ENCODE results near the gene PLA2G6.
A peak's percentile ranks its signal among the peaks of the same experiment; 100 is the strongest.

Gene PLA2G6

GRCh38 chr22:38214302-38215056, 32.8 kb upstream of the PLA2G6 start:
- peak in 1 of 2 experiments; percentile 66 for DNase-seq

DNA sequence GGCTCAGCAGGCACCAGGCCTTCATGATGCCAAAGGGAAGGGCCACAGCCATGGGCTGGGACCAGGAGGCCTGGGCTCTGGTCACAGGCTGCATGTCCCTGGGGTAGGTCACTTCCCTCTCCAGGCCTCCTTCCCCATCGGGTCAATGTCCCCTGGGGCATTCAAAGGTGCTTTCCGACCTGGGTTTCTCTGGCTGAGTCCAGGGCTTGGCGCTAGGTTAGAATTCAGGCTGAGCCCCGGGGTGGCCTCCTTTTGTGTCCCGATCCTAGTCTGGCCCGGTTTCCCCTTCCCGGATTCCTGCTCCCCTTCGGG, 32.3 kb upstream of the PLA2G6 start:
- no peak for DNase-seq

- no peak for DNase-seq
These were observed 31.8 kb upstream of the PLA2G6 start for GRCh38 chr22:38213319-38213989.

- DNase-seq: no peak
These were observed 30.8 kb upstream of the PLA2G6 start for GRCh38 chr22:38212442-38212841.

DNA sequence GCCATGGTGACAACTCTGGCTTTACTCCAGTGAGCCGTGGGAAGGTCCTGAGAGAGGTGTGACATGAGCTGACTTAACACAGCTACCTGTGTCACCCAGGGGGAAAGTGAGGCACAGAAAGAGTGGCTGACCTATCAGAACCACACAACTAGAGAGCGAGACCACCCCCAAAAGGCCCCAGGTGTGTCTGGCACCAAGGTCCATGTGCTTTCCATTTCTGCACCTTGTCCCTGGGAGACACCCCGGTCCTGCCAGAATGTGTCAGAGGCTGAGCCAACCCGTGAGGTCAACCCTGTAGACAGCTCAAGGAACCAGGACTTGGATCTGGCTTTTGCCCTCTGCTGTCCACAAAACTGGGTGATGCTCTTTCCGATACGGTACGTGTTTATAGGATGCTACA, 29.9 kb upstream of the PLA2G6 start:
- no peak for DNase-seq

- no peak for DNase-seq
These were observed 26.9 kb upstream of the PLA2G6 start for GRCh38 chr22:38208551-38208968.

DNA sequence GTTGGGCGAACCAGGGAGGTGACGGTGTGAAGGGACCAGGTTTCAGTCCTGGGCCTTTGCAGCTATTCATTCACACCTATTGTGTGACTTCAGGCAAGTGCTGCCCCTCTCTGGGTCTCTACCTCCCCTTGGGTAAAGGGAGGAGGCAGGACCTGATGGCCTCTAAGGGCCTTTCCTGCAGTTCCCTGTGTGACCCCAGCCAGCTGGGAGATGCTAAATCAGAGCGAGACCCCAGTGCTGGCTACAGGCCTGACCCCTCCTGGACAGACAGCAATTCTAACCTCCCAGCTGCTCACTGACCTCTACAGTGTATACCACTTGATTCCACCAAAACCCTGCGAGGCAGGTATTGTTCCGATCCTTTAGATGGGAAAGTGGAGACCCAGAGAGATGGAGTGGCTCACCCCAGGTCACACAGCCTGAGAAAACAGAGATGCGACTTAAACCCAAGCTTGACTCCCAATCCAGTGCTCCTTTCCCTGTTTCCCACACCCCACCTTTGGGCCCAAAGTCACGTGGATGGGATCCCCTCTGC, 26.3 kb upstream of the PLA2G6 start:
- DNase-seq: no peak

DNA sequence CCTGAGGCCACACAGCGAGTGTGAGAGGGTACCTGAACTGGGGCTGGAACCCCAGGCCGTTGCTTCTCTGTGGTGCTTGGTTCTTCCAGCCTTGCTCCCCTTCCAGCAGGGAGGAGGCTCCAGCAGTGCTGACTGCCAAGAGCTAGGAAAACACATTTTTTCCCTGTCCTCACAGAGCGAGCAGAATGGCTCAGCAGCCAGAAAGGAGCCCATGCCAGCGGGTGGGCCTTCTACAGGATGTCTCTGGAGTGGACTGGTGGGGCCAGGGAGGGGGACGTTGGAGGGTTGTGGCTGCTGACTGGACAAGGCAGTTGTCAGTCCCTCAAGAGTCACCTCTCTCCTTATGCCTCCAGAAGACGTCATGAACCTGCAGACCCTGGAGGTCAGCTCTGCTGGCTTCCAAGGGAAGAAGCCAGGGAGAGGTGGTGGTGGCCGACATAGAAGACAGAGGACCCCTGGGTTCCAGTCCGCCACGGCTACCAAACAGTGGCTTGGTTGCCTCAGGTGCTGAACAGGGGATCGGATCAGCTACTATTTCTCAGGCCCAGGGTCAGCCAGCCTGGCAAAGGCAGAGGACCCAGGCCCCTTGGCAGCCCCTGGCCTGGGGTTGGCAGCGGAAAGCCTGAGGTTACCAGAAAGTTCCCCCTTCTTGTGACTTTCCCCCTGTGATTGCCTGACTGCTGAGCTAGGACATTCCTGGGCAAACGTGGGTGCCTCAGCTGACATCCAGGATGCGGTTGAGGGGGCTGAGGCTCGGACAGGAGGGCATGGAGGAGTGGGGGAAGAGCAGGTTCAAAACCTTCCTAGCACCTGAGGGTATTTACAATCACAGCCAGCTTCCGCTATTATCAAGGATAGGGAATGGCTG, 23.9 kb upstream of the PLA2G6 start:
- no peak for DNase-seq

DNA sequence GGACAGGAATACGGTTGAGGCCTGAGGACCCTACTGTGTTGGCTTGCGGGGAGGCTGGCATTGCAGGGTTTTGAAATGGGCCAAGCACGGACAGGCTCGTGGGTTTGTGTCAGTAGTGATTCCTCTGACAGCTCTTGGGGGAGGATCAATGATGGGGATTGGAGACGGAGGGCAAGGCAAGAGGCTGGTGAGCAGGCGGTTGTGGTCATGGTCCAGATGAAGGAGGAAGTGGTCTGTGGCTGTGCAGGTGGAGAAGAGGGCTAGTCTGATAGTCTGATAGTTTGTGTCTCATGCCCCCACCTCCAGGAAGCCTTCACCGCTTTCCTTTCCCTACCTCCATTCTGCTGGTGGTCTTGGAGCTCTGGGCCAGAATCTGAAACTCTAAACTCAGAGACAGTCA, 23.2 kb upstream of the PLA2G6 start:
- no peak for DNase-seq

GRCh38 chr22:38203855-38204514, 22.4 kb upstream of the PLA2G6 start:
- no peak for DNase-seq

DNA sequence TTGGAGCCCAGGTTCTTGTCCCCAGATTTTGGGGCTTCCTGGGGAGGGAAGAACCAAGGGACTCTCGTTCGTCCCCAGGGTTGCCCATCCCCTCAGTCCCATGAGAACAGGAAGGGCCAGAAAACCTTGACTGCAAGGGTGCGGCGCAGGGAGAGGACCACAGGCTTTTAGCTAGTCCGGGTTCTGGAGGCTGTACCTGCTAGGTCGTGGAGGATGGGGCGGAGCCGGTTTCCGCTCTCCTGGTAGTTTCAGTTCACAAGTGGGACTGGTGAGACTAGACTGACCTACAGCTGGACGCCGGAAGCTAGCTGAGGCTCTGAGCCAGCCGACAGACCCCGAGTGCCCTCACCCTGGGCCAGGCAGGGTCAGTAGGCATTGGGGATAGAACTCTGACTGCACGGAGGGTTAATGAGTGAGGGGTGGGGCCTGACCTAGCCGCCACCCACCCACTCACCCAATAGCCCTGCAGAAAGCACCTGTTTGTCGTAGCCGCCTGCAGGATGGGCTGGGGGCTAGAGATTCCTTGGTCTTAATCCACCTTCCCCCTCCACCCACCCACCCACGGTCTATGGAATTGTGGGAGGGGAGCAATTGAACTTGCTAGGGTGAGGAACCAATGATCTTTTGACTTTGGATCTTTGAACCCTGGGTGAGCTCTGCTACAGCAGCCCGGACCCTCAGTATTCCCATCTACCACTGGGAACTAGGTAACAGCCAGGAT, 21.6 kb upstream of the PLA2G6 start:
- peak in 1 of 2 experiments; percentile 63 for DNase-seq

DNA sequence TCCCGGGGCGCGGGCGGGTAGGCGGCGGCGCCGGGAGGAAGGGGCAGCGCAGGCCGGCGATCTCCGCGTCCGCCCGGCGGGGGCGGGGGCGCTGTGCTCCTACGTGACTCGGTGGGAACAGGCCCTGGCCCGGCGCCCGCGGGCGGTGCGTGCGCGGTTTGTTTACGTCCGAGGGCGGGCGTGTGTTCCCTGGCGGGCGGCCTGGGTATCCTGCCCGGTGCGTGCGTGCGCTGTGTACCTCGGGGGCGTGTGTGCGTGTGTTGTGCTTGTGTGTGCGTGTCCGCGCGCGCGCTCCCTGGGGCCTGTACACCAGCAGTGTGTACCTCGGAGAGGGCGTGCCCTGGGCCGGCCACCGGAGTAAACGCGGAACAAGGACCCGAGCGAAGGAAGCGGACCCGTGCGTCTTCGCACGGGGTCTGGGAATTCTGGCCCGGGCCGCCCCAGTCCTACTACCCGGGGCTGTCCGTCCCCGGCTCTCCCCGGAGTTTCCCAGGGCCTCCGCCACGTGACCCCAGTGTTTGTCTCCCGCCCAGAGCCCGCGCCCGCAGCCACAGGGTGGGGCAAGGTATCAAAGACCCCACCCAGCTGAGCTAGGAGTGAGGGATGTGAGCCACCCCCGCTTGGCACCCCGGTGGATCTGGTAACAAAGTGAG, 20.9 kb upstream of the PLA2G6 start:
- peak; percentile 27 to 66 for DNase-seq

DNA sequence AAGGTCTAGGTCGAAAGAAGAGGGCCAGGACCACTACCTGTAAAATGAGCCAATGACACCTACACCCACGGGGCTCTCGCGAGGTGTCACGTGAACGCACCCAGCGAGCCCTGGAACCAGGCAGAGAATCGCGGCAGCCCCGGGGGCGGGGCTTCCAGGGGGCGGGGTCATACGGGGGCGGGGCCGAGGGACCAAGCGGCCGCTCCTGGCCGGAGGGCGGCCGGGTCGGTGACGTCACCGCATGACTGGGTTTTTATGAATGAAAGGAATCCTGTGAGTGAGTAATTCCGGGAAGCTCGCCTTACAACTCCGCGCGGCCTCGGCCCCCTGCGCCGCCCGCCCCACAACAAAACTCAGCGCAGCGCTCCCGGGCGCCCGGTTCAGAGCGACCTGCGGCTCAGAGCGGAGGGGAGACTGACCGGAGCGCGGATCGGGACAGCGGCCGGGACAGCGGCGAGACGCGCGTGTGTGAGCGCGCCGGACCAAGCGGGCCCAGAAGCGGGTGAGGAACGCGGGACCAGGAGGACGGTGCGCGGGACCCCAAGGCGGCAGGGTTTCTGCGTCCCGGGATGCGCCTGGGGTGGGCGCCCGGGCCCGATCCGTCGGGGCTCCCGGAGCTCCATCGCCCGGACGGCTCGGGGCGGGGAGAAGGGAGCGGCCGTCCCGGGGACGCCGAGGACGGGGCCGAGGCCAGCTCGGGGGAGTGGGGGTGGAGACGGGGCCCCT, 20.2 kb upstream of the PLA2G6 start, which contains the start of gene MAFF:
Gene MAFF, plus strand, starts transcription at position 284 of the 726 bp plus-strand sequence. CDS start 11,860 bp downstream, outside the sequence.
- DNase-seq: peak; percentile 46 to 87

GRCh38 chr22:38201371-38201710, 19.7 kb upstream of the PLA2G6 start:
- DNase-seq: no peak

DNA sequence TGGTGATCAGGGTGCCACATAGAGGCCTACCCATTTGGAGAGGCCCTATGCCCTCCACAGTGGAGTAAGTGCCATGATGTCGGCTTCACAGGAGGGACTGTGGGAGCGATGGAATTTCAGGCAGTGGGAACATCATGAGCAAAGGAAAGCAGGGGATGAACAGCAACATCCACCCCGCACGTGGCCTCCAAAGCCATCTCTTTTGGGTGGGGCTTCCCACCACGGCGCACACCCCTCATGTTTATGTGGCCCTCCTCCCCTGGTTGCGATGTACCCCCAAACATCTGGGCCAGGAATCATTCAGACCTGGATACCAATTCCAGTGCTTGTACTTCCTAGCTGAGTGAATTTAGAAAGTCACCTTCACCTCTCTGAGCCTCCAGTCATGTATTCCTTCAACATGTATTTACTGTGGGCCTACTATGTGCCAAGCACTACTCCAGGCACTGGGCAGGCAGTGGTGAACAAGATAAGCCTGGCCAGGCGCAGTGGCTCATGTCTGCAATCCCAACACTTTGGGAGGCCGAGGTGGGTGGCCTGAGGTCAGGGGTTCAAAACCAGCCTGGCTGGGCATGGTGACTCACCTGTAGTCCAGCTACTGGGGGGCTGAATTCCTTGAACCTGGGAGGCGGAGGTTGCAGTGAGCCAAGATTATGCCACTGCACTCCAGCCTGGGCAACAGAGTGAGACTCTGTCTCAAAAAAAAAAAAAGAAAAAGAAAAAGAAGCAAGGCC, 18.4 kb upstream of the PLA2G6 start:
- DNase-seq: no peak

GRCh38 chr22:38196791-38197419, 15.3 kb upstream of the PLA2G6 start:
- DNase-seq: no peak

DNA sequence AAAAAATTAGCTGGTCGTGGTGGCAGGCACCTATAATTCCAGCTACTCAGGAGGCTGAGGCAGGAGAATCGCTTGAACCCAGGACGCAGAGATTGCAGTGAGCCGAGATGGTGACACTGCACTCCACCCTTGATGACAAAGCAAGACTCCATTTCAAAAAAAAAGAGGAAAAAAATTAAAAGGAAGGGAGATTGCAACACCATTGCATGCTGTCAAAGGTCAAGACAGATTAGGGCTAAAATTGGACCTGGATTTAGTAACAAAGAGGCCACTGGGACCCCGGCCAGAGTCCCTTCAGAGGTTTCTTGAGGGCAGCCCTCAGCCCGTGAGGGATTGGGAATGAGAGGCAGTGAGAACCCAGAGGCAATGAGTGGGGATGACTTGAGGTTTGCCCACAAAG, 11.9 kb upstream of the PLA2G6 start:
- no peak for DNase-seq

GRCh38 chr22:38192475-38192863, 10.8 kb upstream of the PLA2G6 start:
- no peak for DNase-seq

DNA sequence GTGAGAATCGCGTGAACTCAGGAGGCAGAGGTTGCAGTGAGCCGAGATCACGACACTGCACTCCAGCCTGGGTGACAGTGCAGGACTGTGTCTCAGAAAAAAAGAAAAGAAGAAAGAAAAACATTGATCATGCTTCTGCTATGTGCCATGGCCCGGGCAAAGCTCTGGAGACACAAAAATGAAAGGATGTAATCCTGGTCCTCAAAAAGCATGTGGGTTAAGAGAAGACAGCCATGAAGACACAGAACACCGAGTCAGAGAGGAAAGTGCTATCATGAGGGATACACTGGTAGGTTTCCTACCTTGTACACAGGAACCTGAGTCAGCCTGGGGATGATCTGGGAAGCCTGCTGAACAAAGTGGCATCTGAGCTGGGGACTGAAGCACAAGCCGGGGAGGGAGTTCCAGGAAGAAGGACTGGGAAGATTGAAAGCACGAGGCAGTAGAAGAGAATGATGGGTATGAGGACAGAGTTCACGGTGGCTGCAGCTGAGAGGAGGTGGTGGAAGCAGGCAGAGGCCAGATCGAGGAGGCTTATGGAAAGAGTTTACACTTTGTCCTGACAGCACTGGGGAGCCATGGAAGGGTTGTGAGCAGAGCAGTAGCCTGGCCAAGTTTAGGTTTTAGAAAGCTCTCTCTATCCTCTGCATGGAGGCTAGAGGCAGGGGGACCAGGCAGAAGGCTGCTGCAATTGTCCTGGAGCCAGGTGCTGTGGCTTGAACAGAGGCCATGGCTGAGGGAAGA, 10.3 kb upstream of the PLA2G6 start:
- DNase-seq: no peak
